Stimulated activated CD8-positive, alpha-beta memory T cell treated with anti-CD3 and anti-CD28 coated beads, Interleukin-2, amount 100 ng/mL, for 48 hours (primary cell): Measurements from ENCODE around the gene BICC1.

Experiments used
- DNase-seq, 2 donors: peaks; one replicate each; pipeline ENCODE4 v3.0.0-alpha.2; 2020; ENCODE audit warnings: low read depth in 2 of 2

BICC1 gene

DNA sequence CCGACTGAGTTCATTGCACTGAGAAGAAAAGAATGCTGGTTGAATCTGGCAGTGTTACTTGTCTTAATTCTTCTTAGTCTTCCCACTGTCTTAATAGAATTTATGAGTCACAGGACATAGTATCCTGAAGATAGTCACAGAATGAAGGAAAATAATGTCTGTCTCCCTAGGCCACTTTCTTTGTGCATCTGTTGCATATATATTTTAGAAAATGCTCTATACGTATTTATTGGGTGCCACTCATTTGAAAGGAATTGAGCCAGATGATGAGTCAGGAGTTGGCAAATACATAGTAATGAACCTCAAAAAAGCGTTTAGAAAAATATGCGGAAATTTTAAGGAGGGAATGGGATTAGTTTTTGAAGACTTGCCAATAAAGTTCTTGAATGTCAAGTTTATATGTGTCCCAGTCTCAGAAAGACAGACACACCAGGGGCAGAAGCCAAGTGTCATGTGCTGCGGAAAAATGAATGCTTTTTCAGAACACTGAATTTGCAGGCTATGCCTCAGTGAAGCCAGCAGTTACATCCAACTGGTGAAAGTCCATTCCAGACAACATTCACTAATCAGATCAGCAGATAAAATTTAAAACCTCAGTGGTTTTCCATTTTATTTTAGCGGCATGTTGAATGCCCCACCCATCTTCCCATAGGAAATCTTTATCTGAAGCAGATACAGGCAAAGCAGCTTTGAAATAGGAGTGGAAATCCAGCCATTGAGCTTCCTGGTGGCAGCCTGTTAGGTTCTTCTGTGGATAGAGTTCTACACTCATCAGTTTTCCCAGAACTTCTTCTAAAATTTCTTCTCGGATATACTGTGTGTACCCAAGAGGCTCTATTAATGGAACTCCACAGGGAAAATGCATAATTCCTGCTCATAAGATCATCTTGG lies 308.4 kb downstream of the BICC1 start:
- DNase-seq = no peak

DNA sequence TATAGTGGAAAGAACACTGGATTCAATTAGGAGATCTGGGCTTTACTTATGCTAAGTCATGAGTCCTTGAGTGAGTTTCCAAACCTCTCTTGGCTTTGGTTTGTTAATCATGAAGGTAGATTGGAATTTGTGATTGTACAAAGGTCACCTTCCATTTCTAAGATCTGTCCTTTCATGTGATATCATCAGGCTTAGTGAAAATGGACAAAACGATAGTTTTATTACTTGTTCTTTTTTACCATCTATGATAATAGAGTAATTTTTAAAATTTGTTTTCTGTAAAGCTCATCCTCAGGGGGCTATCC lies 309.0 kb downstream of the BICC1 start:
- no peak for DNase-seq

DNA sequence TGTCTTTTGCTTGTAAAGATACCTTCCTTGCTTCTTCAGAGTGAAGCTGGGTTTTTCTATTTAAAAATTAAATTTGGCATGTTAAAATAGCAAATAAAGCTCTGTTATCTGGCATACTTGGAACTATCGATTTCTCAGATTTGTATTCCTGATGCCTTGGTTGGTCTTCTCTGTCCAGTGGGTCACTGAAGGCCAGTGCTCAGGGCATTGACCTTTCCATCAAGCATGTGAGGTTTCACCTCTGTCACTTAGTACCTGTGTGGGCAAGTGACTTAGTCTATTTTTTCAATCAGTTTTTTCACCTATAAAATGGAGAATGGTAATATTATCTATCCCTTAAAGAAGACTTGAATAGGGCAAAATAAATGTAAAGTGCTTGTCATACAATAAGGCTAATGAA lies 311.3 kb downstream of the BICC1 start:
- DNase-seq = no peak

DNA sequence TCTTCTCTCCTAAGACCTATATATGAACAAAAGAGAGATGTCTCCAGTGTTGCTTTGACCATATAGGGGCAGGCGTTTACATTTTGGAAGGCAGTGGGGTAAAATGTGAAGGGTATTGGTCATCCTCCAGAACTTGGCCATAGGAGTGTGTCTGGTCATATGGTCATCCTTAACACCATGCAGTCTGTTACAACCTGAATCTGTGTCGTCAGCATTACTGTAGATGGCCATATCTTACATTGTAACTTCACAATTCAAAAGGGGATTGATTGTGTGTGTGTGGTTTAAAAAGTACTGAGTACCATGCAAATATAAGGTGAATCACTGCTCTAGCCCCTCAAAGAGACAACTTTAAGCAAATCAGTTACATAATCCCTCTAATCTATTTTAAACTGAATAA lies 311.7 kb downstream of the BICC1 start:
- DNase-seq = no peak

DNA sequence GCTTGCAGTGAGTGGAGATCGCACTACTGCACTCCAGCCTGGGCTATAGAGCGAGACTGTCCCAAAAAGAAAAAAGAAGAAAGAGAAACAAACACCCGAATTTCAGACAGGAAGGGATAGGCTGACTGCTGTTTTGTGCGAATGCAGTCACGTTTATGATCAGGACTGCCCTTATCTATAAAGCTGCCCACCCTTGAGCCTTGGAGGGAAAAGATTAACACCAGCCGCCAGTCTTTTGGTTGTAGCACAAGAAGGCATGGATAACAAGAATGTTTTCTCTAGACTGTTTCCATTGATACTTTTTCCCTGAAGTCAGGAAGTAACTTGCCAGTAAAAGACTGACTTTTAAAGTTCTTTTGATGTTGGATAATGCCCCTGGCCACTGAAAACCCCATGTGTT lies 314.0 kb downstream of the BICC1 start:
- DNase-seq = no peak

DNA sequence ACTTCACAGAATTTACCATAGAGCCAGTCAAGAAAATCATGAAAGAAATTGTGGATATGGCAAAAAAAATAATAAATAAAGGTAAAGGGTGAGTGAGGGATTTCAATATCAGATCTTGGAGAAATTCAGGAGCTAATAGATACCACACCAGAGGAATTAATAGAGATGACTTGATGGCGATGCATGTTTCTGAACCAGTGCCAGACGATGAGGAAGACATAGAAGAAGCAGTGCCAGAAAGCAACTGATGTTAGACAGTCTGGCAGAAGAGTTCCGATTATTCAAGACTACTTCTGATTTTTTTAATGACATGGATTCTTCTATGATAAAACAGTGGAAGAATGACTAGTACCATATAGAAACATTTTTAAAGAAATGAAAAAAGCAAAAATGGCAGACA lies 314.7 kb downstream of the BICC1 start:
- no peak for DNase-seq

DNA sequence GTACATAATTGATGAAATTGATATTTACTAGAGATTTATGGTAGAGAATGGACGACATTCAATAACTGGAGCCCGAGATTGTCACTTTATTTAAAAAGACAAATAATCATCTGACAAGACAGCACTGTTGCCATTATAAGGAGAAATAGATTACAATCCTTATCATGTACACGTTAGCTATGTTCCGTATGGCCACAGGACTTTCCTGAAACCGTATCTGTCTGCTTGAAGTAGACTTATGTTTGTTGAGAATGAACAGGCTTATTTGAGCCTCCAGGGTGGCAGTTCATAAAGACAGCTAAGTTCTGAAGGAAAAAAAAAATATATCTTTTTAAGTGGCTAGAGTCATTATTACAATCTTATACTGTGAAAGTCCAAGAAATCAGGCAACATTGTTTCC lies 317.2 kb downstream of the BICC1 start:
- no peak for DNase-seq

DNA sequence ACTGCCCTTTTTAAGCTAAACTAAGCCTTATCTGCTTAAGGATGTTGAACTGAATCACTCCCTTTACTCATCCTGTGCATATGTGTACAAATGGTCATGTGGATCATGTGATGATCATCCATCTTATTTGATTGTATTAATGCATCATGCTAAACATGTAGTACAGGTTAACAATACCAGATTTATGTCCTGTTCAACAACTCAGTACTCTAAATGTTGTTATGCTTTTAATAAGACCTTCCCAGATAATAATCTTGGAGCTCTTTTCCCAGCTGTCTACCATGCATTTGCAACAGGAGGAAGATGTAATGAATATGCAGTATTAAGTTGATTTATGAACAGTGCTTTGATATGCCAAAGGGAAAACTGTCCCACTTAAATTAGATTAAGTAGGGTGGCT lies 318.0 kb downstream of the BICC1 start:
- no peak for DNase-seq

DNA sequence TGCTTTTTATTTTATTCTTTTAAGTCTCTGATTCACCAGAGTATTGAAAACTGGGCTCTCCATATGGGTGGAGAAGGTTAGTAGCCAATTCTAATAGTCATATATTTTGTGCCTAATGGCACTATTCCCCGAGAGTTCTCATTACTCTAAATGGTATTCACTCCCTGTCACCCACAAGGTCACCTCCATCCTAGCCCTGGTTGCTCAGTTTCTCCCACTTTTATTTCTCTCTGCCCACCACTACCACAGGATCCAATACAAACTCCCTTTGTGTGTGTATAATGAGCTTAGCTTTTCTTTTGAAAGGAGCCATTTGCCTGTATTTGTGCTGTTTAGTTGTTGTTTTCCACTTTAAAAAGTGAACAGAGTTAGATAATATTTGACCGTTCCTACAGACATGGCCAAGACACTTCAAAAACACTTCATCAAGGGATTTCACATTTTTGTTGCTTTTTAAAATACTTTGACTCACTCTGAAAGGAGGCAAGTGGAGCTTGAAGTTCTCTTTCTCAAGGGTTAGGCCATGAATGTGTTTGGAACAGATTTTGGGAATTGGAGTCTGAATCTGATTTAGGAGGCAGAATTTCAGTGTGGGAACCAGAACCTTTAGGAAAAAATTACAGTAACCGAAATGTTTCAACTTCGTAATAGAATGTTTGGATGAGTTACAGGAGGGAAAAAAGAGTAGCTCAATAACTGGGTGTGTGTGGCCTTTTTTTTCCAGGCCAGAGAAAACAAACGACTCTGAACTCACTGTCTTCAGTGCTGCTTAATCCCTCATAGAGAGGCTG lies 321.3 kb downstream of the BICC1 start:
- no peak for DNase-seq

DNA sequence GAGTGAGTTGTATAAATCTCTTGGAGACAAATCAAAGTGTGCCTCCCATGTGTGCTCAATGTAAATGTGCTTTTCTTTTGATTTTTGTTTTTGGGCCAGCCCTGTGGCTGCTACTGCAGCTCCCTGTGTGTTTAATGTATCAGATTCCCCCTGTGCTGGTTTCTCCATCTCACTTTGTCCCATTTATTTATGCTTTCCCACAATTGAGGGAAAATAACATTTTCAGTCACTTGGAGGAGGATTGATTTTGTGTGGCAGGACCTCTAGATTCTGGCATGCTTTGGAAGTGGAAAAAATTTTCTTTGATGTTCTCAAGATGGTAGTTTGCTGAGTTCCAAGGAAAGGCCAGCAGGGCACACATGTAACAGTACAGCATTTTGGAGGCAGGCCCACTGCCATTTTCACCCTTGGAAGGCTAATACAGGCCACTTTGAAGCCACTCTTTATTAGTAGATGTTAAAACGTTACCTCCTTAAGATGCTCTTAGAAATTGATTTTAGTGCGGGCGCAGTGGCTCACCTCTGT lies 323.6 kb downstream of the BICC1 start:
- DNase-seq = no peak

DNA sequence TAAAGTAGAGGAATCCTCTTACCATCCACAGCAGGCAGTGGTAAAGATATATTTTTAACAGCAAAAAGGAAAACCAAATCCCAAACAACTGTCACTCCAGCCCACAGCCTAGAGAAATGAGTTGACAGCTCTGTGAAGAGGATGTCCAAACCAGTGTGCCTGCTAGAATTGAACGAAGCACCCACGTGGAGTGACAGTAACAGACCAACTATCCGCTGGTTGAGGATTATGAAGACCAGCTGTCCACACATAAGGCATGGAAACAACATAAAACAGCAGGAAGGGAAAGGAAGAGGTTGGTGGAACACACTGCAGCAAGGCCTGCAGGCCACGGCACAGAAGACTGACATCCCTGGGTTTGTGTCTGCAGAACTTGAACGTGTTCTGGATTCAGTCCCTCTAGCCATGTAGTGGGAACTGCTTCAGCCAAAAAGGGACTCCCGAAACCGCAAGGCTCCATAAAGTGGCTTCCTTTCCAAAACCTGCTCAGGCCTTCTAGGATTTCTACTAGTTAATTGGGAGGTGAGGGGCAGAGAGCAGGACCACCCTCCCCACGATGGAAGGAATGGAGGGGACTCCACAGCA lies 324.4 kb downstream of the BICC1 start:
- DNase-seq = no peak

DNA sequence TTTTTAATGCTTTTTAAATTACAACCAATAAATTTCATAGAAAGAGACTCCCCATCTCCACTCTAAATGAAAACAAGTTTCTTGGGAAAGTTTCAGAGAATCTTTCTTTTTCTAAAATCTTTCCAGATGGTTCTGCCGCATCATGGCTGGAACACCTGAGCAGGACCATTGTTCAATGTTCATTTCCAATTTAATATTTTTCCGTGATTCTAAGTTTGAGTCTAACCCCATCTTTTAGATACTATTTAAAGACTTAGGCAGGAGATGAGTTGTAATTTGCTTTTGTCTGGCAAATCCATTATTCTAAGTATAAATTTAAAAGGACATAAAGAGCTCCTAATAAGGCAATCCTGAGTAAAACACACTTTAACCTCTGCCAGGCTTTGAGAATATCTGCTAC lies 325.2 kb downstream of the BICC1 start:
- no peak for DNase-seq

DNA sequence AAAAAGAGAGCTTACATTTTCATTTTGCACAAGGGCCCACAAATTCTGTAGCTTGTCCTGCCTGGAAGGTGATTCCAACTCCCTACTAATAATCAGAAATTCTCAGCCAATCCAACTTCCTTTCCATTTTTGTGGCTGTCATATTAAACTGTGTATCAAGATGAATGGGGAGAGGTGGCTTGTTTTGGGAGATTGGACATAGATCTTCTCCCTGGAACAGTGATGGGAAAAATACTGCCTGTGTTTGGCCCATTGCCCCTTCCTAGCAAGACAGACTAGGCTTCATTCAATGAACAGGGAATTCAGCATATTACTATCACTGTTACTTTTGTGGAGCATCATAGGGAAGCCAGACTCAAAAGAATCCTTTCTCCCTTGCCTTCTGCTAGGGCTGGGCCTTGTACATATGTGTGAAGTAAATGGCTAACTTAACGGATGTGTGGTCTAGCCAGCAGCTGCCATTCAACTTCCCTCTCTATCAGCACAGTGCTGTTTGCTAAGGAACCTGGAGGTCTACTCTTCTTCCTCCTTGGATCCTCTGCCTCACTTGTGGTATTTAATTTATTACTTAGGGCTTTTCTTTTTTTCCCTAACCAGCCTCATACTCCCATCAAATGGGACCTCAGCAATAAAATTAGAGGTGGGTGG lies 326.0 kb downstream of the BICC1 start:
- no peak for DNase-seq

DNA sequence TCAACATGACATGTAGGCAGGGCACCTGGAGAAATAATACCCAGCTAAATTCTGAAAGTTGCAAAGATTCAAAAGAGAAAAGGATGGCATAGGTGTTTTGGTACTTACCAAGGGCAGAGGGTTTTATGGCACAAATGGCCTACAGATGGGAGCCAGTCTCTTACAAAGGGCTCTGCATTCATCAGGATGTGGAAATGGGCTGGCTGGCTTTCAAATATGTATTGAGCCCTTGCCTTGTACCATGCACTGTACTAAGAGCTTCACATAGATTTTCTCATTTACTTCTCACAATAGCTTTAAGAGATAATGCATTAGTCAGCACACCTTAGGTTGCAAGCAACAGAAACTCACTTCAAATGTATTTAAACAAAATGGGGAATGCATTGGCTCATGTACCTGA lies 327.1 kb downstream of the BICC1 start:
- DNase-seq = no peak

DNA sequence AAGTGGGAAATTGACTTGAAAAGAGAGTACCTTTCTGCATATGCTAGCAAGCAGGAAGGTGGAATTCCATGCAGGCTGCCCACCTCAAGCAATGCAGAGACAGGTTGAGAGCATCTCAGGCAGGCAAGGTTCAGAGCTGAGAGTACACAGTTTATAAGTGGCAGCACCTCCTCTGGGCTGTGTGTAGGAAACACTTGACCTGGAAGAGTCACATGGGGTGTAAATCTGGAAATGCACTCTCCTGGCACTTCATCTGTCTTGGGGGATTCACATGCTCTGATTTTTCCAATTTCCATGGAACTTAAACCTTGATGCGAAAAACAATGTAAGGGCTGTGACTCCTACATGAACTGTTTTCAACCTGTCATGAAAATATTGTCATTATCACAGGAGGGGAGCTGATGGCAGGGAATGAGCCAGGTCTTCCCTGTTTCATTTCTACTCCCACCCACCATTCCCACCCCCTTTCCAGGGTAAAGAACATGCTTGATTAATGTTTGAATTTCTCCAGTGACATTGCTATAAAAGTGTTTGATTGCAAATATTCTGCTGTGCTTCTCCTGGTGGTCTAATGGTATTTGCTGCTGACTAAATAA lies 328.3 kb downstream of the BICC1 start:
- DNase-seq = no peak

DNA sequence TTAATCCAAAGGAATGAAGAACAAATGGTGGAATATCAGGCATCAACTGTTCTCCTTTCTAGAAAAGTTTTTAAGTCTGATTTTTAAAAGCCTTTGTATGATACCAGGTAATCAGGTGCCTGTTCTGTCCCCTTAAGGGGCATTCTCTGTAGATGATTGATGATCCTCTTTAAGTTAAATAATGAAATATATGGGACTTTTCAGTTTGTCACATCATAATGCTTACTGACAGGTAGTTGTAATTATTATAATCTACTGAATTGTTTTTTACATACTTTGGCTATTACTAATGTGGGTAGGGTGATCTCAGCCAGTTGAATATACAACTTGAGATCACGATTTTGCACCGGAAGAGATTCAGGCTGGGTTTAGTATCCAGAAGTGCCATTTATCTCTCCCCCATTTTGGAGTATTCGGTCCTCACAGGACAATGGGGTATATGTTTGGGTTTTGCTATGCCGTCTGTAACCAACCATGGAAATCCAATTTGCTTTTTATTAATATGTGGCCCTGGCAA lies 330.2 kb downstream of the BICC1 start:
- no peak for DNase-seq

DNA sequence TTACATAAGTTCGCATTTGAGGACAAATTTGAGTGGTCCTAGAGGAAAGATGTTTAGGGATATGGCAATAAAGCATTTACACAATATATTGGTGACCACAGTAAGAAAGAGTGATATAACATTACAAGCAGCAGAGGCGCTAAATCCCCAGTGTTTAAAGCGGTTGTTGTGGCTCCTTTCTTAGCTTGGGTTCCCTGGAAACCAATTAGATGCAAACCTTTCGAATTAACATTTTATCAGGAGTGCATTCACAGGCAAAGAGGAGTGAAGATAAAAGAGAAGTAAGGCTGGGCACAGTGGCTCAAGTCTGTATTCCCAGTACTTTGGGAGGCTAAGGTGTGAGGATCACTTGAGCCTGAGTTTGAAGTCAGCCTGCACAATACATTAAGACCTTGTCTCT lies 331.1 kb downstream of the BICC1 start:
- DNase-seq = no peak

DNA sequence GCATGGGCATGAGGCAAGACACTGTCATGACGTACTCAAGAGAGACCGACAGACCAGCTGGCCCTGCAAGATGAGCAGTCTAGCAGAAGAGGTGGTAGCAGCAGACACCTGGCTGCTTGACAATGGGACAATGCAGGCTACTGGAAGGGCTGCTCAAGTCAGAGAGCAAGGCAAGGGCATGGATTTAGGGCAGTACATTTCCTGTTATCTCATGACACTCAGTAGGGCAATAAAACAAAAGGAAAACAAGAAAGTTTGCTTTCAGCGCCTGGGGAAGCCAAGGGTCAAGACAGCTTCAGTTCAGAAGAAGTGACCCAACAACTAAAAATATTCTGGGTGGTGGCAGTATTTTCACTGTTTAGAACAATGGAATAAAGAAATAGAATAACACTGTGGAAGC lies 332.0 kb downstream of the BICC1 start:
- no peak for DNase-seq

DNA sequence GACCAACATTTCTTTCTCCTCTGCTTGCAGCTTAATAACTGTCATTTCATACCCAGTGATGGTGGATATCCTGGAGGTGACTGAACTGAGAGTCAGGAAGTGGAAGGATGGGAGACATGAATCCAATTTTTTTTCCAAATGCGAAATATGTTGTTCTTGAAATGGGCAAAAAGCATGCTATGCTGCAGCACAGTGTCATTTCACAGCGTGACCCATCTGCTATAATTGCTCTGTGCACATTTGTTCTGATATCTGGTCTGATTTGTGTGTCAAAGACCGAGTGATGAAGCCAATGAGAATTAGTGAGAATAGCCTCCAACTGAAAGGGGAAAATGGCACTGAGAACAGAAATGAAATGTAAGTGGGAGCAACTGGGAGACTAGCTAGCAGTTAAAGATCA lies 334.2 kb downstream of the BICC1 start:
- no peak for DNase-seq

DNA sequence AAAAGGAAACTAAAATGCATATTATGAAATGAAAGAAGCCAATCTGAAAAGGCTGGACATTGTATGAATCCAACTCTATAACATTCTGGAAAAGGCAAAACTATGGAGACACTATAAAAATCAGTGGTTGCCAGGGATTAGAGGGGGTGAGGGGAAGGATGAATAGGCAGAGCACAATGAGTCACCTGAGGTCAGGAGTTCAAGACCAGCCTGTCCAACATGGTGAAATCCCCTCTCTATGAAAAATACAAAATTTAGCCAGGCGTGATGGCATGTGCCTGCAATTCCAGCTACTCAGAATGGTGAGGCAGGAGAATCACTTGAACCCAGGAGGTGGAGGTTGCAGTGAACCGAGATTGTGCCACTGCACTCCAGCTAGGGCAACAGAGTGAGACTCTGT lies 338.9 kb downstream of the BICC1 start:
- no peak for DNase-seq

DNA sequence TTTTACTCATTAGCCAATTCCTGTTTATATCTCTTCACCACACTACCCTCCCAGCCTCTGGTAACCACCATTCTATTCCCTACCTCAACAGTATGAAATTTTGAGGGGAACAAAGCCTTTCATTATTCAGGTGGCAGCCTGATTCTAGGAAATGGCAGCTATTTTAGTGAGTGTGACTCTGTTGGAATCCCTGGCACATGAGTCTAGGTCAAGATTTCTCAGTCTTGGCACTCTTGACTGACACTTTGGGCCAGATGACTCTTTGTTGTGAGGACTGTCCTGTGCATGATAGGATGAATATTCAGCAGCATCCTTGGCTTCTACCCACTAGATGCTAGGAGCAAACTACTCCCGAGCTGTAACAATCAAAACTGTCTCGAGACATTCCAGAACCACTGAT lies 341.0 kb downstream of the BICC1 start:
- no peak for DNase-seq

DNA sequence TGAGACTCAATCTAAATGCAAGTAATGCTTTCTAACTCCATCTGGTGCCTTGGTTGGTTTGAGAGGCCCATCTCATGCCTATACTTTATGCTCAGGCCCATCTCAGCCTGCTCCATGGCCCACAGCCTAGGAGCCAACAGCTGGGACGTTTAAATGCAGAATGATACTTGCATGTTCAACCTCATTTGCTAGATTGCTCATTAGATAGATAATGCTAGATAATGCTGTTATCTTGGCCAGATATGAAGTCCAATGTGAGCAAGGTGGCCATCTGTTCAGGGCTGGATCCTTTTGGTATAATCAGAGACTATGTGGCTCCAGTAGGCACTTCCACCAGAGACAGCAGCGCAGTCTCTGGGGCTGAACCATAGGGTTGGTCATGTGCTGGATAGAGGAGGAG lies 342.1 kb downstream of the BICC1 start:
- no peak for DNase-seq
